Left ventricle myocardium inferior (tissue), 1 donor: Measurements from ENCODE around the gene ABHD16B. TPM values are rescaled to one million over a fixed set of nuclear protein-coding genes. Genes with fewer than 3 reads are reported as not detected.

Experiments
- DNase-seq: peaks from one replicate; pipeline ENCODE4 v3.0.0-alpha.2; 2020
- H3K27ac ChIP-seq: fragments of 200-600 bp; replicated peaks from 2 replicates; pipeline ENCODE4 v1.8.0; 2021
- H3K27me3 ChIP-seq: fragments of 200-600 bp; 2 replicates; pipeline ENCODE4 v1.8.0; 2021; ENCODE audit warnings: low read depth
- H3K36me3 ChIP-seq: fragments of 200-600 bp; 2 replicates; pipeline ENCODE4 v1.8.0; 2021
- H3K4me1 ChIP-seq: fragments of 200-600 bp; 2 replicates; pipeline ENCODE4 v1.8.0; 2021
- H3K4me3 ChIP-seq: fragments of 200-600 bp; 2 replicates; pipeline ENCODE4 v1.8.0; 2021; ENCODE audit warnings: mild to moderate bottlenecking, moderate library complexity
- H3K9me3 ChIP-seq: fragments of 200-600 bp; replicated peaks from 2 replicates; pipeline ENCODE4 v1.8.0; 2021
- intact Hi-C: fragments of 100-400 bp; cut with micrococcal nuclease; formaldehyde crosslinking; loops from one replicate; pipeline ENCODE4 v1.11.0; 2022
- total RNA-seq: library from RNA; stranded (reverse); fragmentation: NEBNext Ultra II Directional; extraction: Animal tissue kit (Norgen Biotek cat#: 25700); gene quantifications from one replicate; pipeline ENCODE4 v1.2.1, GENCODE V29; 2021
- TF ChIP-seq, protein P1 (sequence below): fragments of 200-600 bp; IDR thresholded peaks from 2 replicates; pipeline ENCODE4 v1.8.0; 2021; ENCODE audit warnings: antibody characterized with exemption, mild to moderate bottlenecking, borderline replicate concordance
- donor health status: DM: no; HTN: yes; CAD: no; lungs with severe emphysema.

Gene ABHD16B
- total RNA-seq, 1 donor from 2014 or later: not detected

DNA sequence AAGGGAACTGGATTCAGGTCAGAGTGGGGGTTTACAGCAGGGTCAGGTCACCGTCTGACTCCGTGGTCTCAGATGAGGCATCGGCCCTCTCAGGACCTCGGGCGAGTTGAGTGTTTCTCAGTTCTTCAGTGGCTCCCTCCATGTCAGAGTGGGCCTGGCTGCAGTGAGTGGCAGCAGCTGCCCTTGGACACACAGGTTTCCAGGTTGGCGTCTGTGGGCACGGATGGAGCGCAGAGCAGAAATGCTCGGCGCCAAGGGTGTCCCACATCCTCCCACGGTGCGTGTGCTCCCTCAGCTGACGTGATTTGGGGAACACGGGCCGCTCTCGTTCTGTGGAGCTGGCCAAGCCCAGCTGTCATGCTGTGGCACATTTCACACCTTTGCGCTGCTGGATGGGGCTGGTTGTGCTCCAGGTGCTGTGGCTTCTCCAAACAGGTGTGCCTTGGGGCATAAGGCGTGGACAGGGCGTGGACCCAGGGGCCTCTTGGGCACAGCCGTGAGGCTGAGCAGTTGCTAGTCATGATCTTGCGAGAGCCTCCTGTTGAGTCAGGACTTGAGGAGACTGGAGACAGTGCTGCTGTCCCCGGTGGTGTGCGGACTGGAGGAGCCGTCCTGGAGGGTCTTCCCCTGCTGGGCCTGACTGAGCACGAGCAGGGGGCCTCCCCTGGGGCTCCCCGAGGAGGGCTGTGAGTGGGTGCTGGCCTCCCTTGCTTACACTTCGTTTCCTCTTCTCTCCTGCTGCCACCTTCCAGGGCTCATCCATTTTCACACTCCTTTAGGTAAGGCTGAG is 24.2 kb downstream of the ABHD16B start:
- TF ChIP-seq, protein P1, sequence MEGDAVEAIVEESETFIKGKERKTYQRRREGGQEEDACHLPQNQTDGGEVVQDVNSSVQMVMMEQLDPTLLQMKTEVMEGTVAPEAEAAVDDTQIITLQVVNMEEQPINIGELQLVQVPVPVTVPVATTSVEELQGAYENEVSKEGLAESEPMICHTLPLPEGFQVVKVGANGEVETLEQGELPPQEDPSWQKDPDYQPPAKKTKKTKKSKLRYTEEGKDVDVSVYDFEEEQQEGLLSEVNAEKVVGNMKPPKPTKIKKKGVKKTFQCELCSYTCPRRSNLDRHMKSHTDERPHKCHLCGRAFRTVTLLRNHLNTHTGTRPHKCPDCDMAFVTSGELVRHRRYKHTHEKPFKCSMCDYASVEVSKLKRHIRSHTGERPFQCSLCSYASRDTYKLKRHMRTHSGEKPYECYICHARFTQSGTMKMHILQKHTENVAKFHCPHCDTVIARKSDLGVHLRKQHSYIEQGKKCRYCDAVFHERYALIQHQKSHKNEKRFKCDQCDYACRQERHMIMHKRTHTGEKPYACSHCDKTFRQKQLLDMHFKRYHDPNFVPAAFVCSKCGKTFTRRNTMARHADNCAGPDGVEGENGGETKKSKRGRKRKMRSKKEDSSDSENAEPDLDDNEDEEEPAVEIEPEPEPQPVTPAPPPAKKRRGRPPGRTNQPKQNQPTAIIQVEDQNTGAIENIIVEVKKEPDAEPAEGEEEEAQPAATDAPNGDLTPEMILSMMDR: no peak
- intact Hi-C loops: no loop called here
- no peak for DNase-seq

DNA sequence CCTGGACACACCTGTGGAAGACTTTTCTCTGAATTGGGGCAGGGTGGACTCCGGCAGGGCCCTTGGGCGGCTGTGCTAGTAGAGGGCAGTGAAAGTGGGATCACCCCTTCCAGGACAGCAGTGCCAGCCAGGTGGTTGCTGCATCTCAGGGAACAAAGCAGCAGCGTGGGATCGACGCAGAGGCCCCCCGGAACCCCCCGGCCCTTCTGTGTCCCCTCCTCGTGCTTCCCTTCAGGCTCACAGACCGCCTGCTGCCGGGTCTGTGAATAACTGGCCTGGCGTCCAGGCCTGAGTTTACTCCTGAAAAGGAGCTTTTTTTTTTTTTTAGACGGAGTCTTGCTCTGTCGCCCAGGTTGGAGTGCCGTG is 24.7 kb downstream of the ABHD16B start:
- H3K27me3 ChIP-seq: no peaks in the 10 kb centered on the region
- intact Hi-C loops: no loop called here

More for the DNA sequence above, 24.2 kb downstream of the ABHD16B start:
- Histone ChIP-seq H3K36me3 (peaks cover 75% of the 10 kb centered on the region), H3K4me1 (peaks cover 14% of the 10 kb centered on the region), H3K27me3 (no peaks in the 10 kb centered on the region), H3K27ac (peak overlapping the region; percentile 71), H3K4me3 (no peak overlapping the region), H3K9me3 (no peaks in the 10 kb centered on the region)

DNA sequence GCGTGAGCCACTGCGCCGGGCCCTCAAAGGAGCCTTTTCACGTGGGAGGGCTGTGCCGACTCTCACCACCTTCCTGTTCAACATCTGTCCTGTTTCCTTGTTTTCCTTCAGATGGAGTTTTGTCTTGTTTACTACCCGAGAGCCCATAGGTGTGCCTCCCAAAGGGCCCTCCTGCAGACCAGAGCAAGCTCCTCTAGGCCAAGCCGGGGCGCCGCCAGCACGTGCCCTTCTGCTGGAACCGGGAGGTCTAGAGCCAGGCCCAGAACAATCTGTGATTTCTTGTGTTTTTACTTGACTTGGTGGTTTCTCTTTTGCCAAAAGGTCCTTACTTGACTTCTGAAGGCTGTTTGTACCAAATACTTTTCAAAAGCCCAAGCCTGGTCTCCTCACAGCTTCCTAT is 25.6 kb downstream of the ABHD16B start:
- Histone ChIP-seq H3K36me3 (peaks cover 76% of the 10 kb centered on the region), H3K4me1 (peaks cover 14% of the 10 kb centered on the region), H3K27me3 (no peaks in the 10 kb centered on the region), H3K27ac (no peak overlapping the region), H3K4me3 (no peak overlapping the region), H3K9me3 (no peaks in the 10 kb centered on the region)
- DNase-seq: no peak
- TF ChIP-seq, protein P1: no peak
- intact Hi-C loops: no loop called here

More for the DNA sequence above, 24.7 kb downstream of the ABHD16B start:
- Histone ChIP-seq H3K4me3 (no peak overlapping the region), H3K36me3 (peaks cover 75% of the 10 kb centered on the region), H3K27ac (no peak overlapping the region), H3K4me1 (peaks cover 14% of the 10 kb centered on the region), H3K9me3 (no peaks in the 10 kb centered on the region)
- DNase-seq: no peak
- TF ChIP-seq, protein P1: no peak

DNA sequence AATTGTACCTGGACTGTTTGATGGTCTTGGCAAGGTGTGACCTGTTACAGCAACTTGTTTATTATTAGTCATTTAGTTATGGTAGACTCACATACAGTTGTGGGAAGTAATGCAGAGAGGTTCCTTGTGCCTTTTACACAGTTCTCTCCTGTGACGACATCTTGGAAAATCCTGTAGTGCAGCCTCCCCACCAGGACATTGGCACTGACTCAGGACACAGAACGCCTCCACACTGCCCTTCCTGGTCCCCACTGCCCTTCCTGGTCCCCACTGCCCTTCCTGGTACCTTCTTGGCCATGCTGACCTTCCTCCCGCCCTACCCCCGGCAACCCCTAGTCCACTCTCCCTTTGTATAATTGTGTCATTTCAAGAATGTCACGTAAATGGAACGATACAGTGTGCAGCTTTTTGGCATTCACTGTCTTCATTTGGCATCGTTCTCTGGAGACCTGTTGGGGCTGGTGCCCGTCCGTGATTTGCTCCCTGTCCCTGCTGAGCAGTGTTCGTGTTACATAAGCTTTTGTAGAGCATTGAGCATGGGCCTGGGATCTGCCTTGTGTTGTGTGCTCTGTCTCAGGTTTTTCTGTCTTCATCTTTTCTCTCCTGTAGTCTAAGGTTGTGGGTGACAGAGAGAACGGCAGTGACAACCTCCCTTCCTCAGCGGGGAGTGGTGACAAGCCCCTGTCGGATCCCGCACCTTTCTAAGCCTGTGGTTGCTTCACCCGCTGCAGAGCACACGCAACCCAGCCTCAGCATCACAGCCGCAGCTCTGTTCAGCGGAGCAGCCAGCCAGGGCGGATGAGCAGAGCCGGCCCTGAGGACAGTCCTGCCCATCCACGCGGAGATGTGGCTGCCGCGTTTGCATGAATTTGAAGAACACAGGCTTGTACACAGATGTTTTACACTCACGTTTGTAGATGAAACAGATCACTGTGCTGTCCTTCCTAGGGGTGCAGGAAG is 28.2 kb downstream of the ABHD16B start:
- peaks cover 54% of the 10 kb centered on the region for H3K36me3 ChIP-seq
- no peak overlapping the region for H3K4me3 ChIP-seq
- peak overlapping the region; percentile 65 for H3K27ac ChIP-seq
- no peak for DNase-seq
- no peaks in the 10 kb centered on the region for H3K27me3 ChIP-seq
- no peaks in the 10 kb centered on the region for H3K9me3 ChIP-seq
- TF ChIP-seq, protein P1: no peak
- peaks cover 13% of the 10 kb centered on the region for H3K4me1 ChIP-seq
- intact Hi-C loops: no loop called here

DNA sequence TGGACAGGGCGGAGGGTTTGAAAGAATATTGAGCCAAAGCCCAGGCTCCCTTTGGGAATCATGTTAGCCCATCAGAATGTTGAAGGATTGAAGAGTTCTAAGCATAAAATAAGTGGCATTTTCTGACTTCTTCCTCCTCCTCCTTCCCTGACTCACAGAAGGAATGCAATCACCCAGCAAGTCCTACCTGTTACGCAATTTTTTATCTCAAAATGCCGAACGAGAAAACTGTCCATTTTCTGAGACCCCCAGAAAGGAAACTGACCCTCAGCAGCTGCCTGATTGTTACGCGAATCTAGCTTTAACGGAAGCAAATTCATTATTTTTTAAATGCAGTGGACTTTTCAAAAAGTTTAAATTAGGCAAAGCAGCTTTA is 28.9 kb downstream of the ABHD16B start:
- H3K9me3 ChIP-seq: no peaks in the 10 kb centered on the region
- H3K4me3 ChIP-seq: no peak overlapping the region
- no peak for DNase-seq
- no peaks in the 10 kb centered on the region for H3K27me3 ChIP-seq
- TF ChIP-seq, protein P1: no peak
- H3K36me3 ChIP-seq: peaks cover 47% of the 10 kb centered on the region
- peaks cover 15% of the 10 kb centered on the region for H3K4me1 ChIP-seq
- H3K27ac ChIP-seq: peak overlapping the region; percentile 65
- intact Hi-C loops: no loop called here
